Endothelial cell of umbilical vein (primary cell): Measurements from ENCODE around the gene RC3H1. TPM values are rescaled to one million over a fixed set of nuclear protein-coding genes. Genes with fewer than 3 reads are reported as not detected.

ENCODE experiments used
- BruUV-seq: library from RNA; stranded (reverse); fragments of 400-500 nt; replicated peaks from 2 replicates; lab custom pipeline; 2021; lab: Mats Ljungman, UMichigan
- CTCF ChIA-PET: fragments of 300-600, 350-600 bp; sonication (Branson Sonifier 250); formaldehyde crosslinking; loops from one replicate; lab custom pipeline; 2021; ENCODE audit warnings: antibody characterized with exemption, inconsistent platforms; lab: Charles Lee
- POLR2A ChIA-PET: fragments of 300-600, 350-600 bp; sonication (Branson Sonifier 250); formaldehyde crosslinking; loops from one replicate; lab custom pipeline; 2021; ENCODE audit warnings: antibody characterized with exemption, inconsistent platforms; lab: Charles Lee
- DNase-seq: peaks from one replicate; pipeline ENCODE4 v3.0.0-alpha.2; 2011; ENCODE audit warnings: low read depth, low spot score
- FAIRE-seq: peaks from 2 replicates; lab custom pipeline; 2011; peaks lifted over from hg19 to GRCh38; lab: Jason Lieb, UNC
- H2AFZ ChIP-seq: 2 replicates; pipeline ENCODE4 v1.6.0; 2012; ENCODE audit warnings: low read depth, low read length, control low read depth, inconsistent platforms
- H3K27ac ChIP-seq: 2 replicates; pipeline ENCODE4 v1.5.1; 2011; ENCODE audit warnings: low read depth, mild to moderate bottlenecking, control low read depth, low read length, moderate library complexity; ENCODE audit not compliant: insufficient read depth
- H3K27me3 ChIP-seq, 2 experiments: 2 replicates each; pipeline versions ENCODE4 v1.6.0 to v1.6.1; 2011; ENCODE audit warnings: low read length in 2 of 2, mixed read lengths in 1 of 2; ENCODE audit not compliant: control insufficient read depth in 2 of 2, insufficient read depth in 2 of 2
- H3K36me3 ChIP-seq, 2 experiments: 2 replicates in 1 of 2; 3 replicates in 1 of 2; pipeline ENCODE4 v1.5.1; 2011; ENCODE audit warnings: low read length in 2 of 2, mild to moderate bottlenecking in 1 of 2, moderate library complexity in 1 of 2; ENCODE audit not compliant: control insufficient read depth in 2 of 2, insufficient read depth in 2 of 2; ENCODE audit errors: extremely low read depth in 1 of 2
- H3K4me1 ChIP-seq: 3 replicates; pipeline ENCODE4 v1.5.1; 2011; ENCODE audit warnings: mild to moderate bottlenecking, low read length; ENCODE audit not compliant: control insufficient read depth, insufficient read depth; ENCODE audit errors: extremely low read depth
- H3K4me2 ChIP-seq: 2 replicates; pipeline ENCODE4 v1.6.1; 2011; ENCODE audit warnings: low read length, control low read depth, mixed read lengths; ENCODE audit not compliant: insufficient read depth
- H3K4me3 ChIP-seq, 3 experiments: fragments of 200-600 bp in 1 of 3; sonication (generic), shearing (Covaris generic) in 1 of 3; replicated peaks in 1 of 3; 2 replicates each; pipeline ENCODE4 v1.5.1; 2011 to 2016; ENCODE audit warnings: control low read depth in 3 of 3, low read length in 3 of 3, mild to moderate bottlenecking in 2 of 3, inconsistent platforms in 1 of 3, low read depth in 1 of 3, moderate library complexity in 1 of 3; ENCODE audit not compliant: insufficient read depth in 1 of 3
- H3K79me2 ChIP-seq: 2 replicates; pipeline ENCODE4 v1.6.0; 2012; ENCODE audit warnings: low read length, inconsistent platforms; ENCODE audit not compliant: control insufficient read depth, insufficient read depth
- H3K9ac ChIP-seq: replicated peaks from 2 replicates; pipeline ENCODE3; 2011; ENCODE audit warnings: low read length, control low read depth; ENCODE audit not compliant: insufficient read depth; ENCODE audit errors: extremely low read depth
- H3K9me1 ChIP-seq: replicated peaks from 3 replicates; pipeline ENCODE4 v1.6.0; 2011; ENCODE audit warnings: mild to moderate bottlenecking, low read length; ENCODE audit not compliant: control insufficient read depth, insufficient read depth; ENCODE audit errors: extremely low read depth
- H3K9me3 ChIP-seq: replicated peaks from 2 replicates; pipeline ENCODE4 v1.5.1; 2012; ENCODE audit warnings: low read length, inconsistent platforms; ENCODE audit not compliant: control insufficient read depth, insufficient read depth
- H4K20me1 ChIP-seq: replicated peaks from 2 replicates; pipeline ENCODE3; 2011; ENCODE audit warnings: mild to moderate bottlenecking, low read length; ENCODE audit not compliant: control insufficient read depth, insufficient read depth; ENCODE audit errors: extremely low read depth
- CTCF ChIP-seq, 2 donors: IDR thresholded peaks; 1 replicate in 1 of 2; 2 replicates in 1 of 2; pipeline ENCODE4 v1.5.1; 2011; ENCODE audit warnings: low read length in 2 of 2, mild to moderate bottlenecking in 2 of 2, moderate library complexity in 2 of 2, control low read depth in 1 of 2, inconsistent platforms in 1 of 2, low read depth in 1 of 2; ENCODE audit not compliant: insufficient read depth in 1 of 2; ENCODE audit errors: extremely low read depth in 1 of 2
- EZH2 ChIP-seq: IDR thresholded peaks from 2 replicates; pipeline ENCODE4 v1.6.1; 2012; ENCODE audit warnings: borderline replicate concordance, low read depth, mild to moderate bottlenecking, moderate library complexity, low read length, inconsistent platforms; ENCODE audit not compliant: severe bottlenecking
- FOS ChIP-seq: IDR thresholded peaks from 2 replicates; pipeline ENCODE4 v1.6.1; 2011; ENCODE audit warnings: mild to moderate bottlenecking, low read length, moderate library complexity, borderline replicate concordance; ENCODE audit not compliant: insufficient read depth
- GATA2 ChIP-seq: IDR thresholded peaks from 2 replicates; pipeline ENCODE4 v1.7.0; 2011; ENCODE audit warnings: low read depth, mild to moderate bottlenecking, moderate library complexity, mixed read lengths, low read length; ENCODE audit not compliant: insufficient read length, insufficient read depth
- JUN ChIP-seq: IDR thresholded peaks from 2 replicates; pipeline ENCODE4 v1.6.1; 2011; ENCODE audit warnings: borderline replicate concordance, low read depth; ENCODE audit not compliant: insufficient read length, insufficient read depth
- MAX ChIP-seq: IDR thresholded peaks from 2 replicates; pipeline ENCODE4 v1.6.1; 2011; ENCODE audit not compliant: insufficient read depth, insufficient read length
- MYC ChIP-seq: IDR thresholded peaks from one replicate; pipeline ENCODE4 v1.6.1; 2011; ENCODE audit warnings: mild to moderate bottlenecking, low read depth, low read length
- POLR2A ChIP-seq: IDR thresholded peaks from 2 replicates; pipeline ENCODE4 v1.6.1; 2012; ENCODE audit warnings: low read depth, mild to moderate bottlenecking, control low read depth, low read length
- POLR2AphosphoS5 ChIP-seq: IDR thresholded peaks from 2 replicates; pipeline ENCODE4 v1.6.1; 2012; ENCODE audit warnings: low read depth, mild to moderate bottlenecking, control low read depth, low read length, moderate library complexity; ENCODE audit not compliant: insufficient read depth
- dilution Hi-C: fragments of 300-500 bp; cut with MboI; formaldehyde crosslinking; loops from one replicate; pipeline ENCODE4 v1.15.0; 2019; ENCODE audit warnings: low sequenced_read_pairs; ENCODE audit not compliant: extremely low pct_ligation_motif_present
- intact Hi-C: fragments of 100-400 bp; cut with micrococcal nuclease; formaldehyde crosslinking; loops from one replicate; pipeline ENCODE4 v1.10.0; 2022
- polyA plus RNA-seq, 4 experiments: library from polyadenylated mRNA; depleted of rRNA in 3 of 4; stranded (reverse) in 3 of 4; unstranded in 1 of 4; fragments of >200 nt; gene quantifications; 2 replicates each; pipeline versions ENCODE4 v1.2.1 to v1.2.3, GENCODE V29; 2011 to 2012; ENCODE audit warnings: missing spikeins in 1 of 4
- total RNA-seq: library from RNA; stranded (reverse); gene quantifications from 2 replicates; pipeline ENCODE4 v1.2.3, GENCODE V29; 2021

RC3H1 gene
- total and polyA plus RNA-seq, 2 donors (not counting 3 experiments of a cell fraction or from before 2014, with no cell fraction given), result 7.0 to 41.4 TPM

GRCh38 chr1:173886746-173887611 lies 135.2 kb downstream of the RC3H1 start:
- Histone ChIP-seq H3K4me2 (no peak overlapping the region), H3K9me1 (no peaks in the 10 kb centered on the region), H2AFZ (no peak overlapping the region), H3K27me3 (no peaks in the 10 kb centered on the region), H3K9ac (no peak overlapping the region), H3K9me3 (no peaks in the 10 kb centered on the region), H3K36me3 (peaks cover 0 to 7% of the 10 kb centered on the region in 2 experiments), H3K4me1 (no peaks in the 10 kb centered on the region), H4K20me1 (no peaks in the 10 kb centered on the region), H3K27ac (no peak overlapping the region), H3K4me3 (no peak overlapping the region), H3K79me2 (no peaks in the 10 kb centered on the region)
- no TSS peak for BruUV-seq
- peak; percentile 4 for FAIRE-seq
- ChIA-PET CTCF (no interaction called here), POLR2A (no interaction called here)
- intact Hi-C loops, result no loop called here
- TF ChIP-seq POLR2A (no peak), CTCF (IDR thresholded peaks at IDR 0.05; ENCODE audit: extremely low read depth in 1 of 2, insufficient read depth in 1 of 2, low read depth in 1 of 2, low read length in 2 of 2) (no peak), FOS (no peak), GATA2 (no peak), EZH2 (no peak), POLR2AphosphoS5 (no peak), JUN (no peak), MYC (no peak), MAX (no peak)
- DNase-seq, result no peak
- dilution Hi-C loops, result no loop called here
